ENCODE results near the gene OR51B2.
"Not testable (repeated sequence)": the region's sequence is repeated elsewhere in the genome, so short reads cannot be mapped to it uniquely, and the experiment has no call there.

The OR51B2 gene

GRCh38 chr11:5343474-5344335 is 19.6 kb upstream of the OR51B2 start, which contains the start of gene OR51B5:
OR51B5 (minus strand) TSS chr11:5343524; CDS start chr11:5343524, 0 bp downstream.
- no peak within 1 kb of the TSS for H3K4me3 ChIP-seq (replicated peaks; ENCODE audit: low read depth, low read length)
- TF ChIP-seq CTCF (IDR thresholded peaks at IDR 0.05; ENCODE audit: low read depth, low read length, missing control alignments) = no peak
- DNase-seq (ENCODE audit: extremely low read depth, low read depth) = no peak

- TF ChIP-seq CTCF (IDR thresholded peaks at IDR 0.05; ENCODE audit: low read depth, low read length, missing control alignments) = no peak
- no peak for DNase-seq (ENCODE audit: extremely low read depth, low read depth)
- H3K4me3 ChIP-seq (replicated peaks; ENCODE audit: low read depth, low read length) = no peak overlapping the region
These were observed 15.8 kb upstream of the OR51B2 start for GRCh38 chr11:5339771-5340322.

- not testable (repeated sequence) for DNase-seq (ENCODE audit: extremely low read depth, low read depth)
These were observed 13.2 kb upstream of the OR51B2 start for GRCh38 chr11:5337253-5337652.

GRCh38 chr11:5336331-5336730 is 12.2 kb upstream of the OR51B2 start:
- no peak for DNase-seq (ENCODE audit: extremely low read depth, low read depth)
- H3K4me3 ChIP-seq (replicated peaks; ENCODE audit: low read depth, low read length) = no peak overlapping the region
- TF ChIP-seq CTCF (IDR thresholded peaks at IDR 0.05; ENCODE audit: low read depth, low read length, missing control alignments) = no peak

More at GRCh38 chr11:5337253-5337652, 13.2 kb upstream of the OR51B2 start:
- H3K4me3 ChIP-seq (replicated peaks; ENCODE audit: low read depth, low read length) = not testable (repeated sequence)

GRCh38 chr11:5335170-5335569 is 11.1 kb upstream of the OR51B2 start:
- no peak for TF ChIP-seq CTCF (IDR thresholded peaks at IDR 0.05; ENCODE audit: low read depth, low read length, missing control alignments)
- H3K4me3 ChIP-seq (replicated peaks; ENCODE audit: low read depth, low read length) = no peak overlapping the region
- no peak for DNase-seq (ENCODE audit: extremely low read depth, low read depth)

GRCh38 chr11:5317292-5317691 is 6.8 kb downstream of the OR51B2 start:
- H3K4me3 ChIP-seq (replicated peaks; ENCODE audit: low read depth, low read length) = no peak overlapping the region
- DNase-seq (ENCODE audit: extremely low read depth, low read depth) = no peak
- TF ChIP-seq CTCF (IDR thresholded peaks at IDR 0.05; ENCODE audit: low read depth, low read length, missing control alignments) = no peak

GRCh38 chr11:5313326-5314023 is 10.6 kb downstream of the OR51B2 start:
- not testable (repeated sequence) for H3K4me3 ChIP-seq (replicated peaks; ENCODE audit: low read depth, low read length); DNase-seq (ENCODE audit: extremely low read depth, low read depth)

Data from HFF-Myc (cell line).